HepG2 (cell line): Measurements from ENCODE around the gene NAIF1. TPM values are rescaled to one million over a fixed set of nuclear protein-coding genes. Genes with fewer than 3 reads are reported as not detected.
A peak's percentile ranks its signal among the peaks of the same experiment; 100 is the strongest.

Experiments used
- ATF2 ChIP-seq: sonication (generic); formaldehyde crosslinking; IDR thresholded peaks from 2 replicates; pipeline ENCODE4 v1.4.0; 2020; ENCODE audit warnings: missing genetic modification reagents
- ELF4 ChIP-seq: sonication (generic); formaldehyde crosslinking; IDR thresholded peaks from 2 replicates; pipeline ENCODE4 v1.5.0; 2020; ENCODE audit warnings: missing genetic modification reagents, mild to moderate bottlenecking, moderate library complexity, borderline replicate concordance
- FOXA3 ChIP-seq: IDR thresholded peaks from 2 replicates; pipeline ENCODE4 v1.6.1; 2016; ENCODE audit warnings: missing genetic modification reagents, missing compliant biosample characterization
- FUBP1 ChIP-seq: sonication (generic); formaldehyde crosslinking; IDR thresholded peaks from 2 replicates; pipeline ENCODE4 v1.5.1; 2020; ENCODE audit warnings: missing genetic modification reagents, mild to moderate bottlenecking, borderline replicate concordance
- KMT2B ChIP-seq: IDR thresholded peaks from 2 replicates; pipeline ENCODE4 v1.6.1; 2016; ENCODE audit warnings: missing genetic modification reagents, missing compliant biosample characterization
- NKX3-1 ChIP-seq: sonication (generic); formaldehyde crosslinking; IDR thresholded peaks from 2 replicates; pipeline ENCODE4 v1.5.0; 2020; ENCODE audit warnings: missing genetic modification reagents
- NONO ChIP-seq, 2 experiments: fragments of 450-650 bp in 1 of 2; sonication (generic) in 1 of 2; formaldehyde crosslinking in 1 of 2; IDR thresholded peaks in 1 of 2; conservative IDR thresholded peaks in 1 of 2; 2 replicates each; pipeline versions ENCODE4 v1.6.1 to v1.8.0; 2017 to 2022; ENCODE audit warnings: mild to moderate bottlenecking in 1 of 2, missing genetic modification reagents in 1 of 2, moderate library complexity in 1 of 2
- RFX1 ChIP-seq: fragments of 450-650 bp; IDR thresholded peaks from 2 replicates; pipeline ENCODE4 v1.6.1; 2017
- TCF12 ChIP-seq, 2 experiments: fragments of 450-650 bp in 1 of 2; sonication (generic) in 1 of 2; formaldehyde crosslinking in 1 of 2; IDR thresholded peaks; 2 replicates each; pipeline versions ENCODE4 v1.6.1 to v1.8.0; 2017 to 2022; ENCODE audit warnings: antibody characterized with exemption in 1 of 2, mild to moderate bottlenecking in 1 of 2, missing genetic modification reagents in 1 of 2, moderate library complexity in 1 of 2
- TFAP4 ChIP-seq: sonication (generic); IDR thresholded peaks from 2 replicates; pipeline ENCODE4 v1.6.1; 2016; ENCODE audit warnings: low read depth, borderline replicate concordance
- THAP11 ChIP-seq: IDR thresholded peaks from 2 replicates; pipeline ENCODE4 v1.6.1; 2016; ENCODE audit warnings: missing biosample characterization, missing genetic modification reagents
- ZBTB14 ChIP-seq: sonication (generic); formaldehyde crosslinking; IDR thresholded peaks from 2 replicates; pipeline ENCODE4 v1.4.0; 2020; ENCODE audit warnings: missing genetic modification reagents
- ZMAT5 ChIP-seq: sonication (generic); formaldehyde crosslinking; IDR thresholded peaks from 2 replicates; pipeline ENCODE4 v1.5.0; 2020; ENCODE audit warnings: mild to moderate bottlenecking, low read depth, missing genetic modification reagents, borderline replicate concordance
- ZNF121 ChIP-seq: sonication (generic); formaldehyde crosslinking; IDR thresholded peaks from 2 replicates; pipeline ENCODE4 v1.5.0; 2020; ENCODE audit warnings: mild to moderate bottlenecking, missing genetic modification reagents
- ZNF20 ChIP-seq: sonication (generic); formaldehyde crosslinking; IDR thresholded peaks from 2 replicates; pipeline ENCODE4 v1.4.0; 2020; ENCODE audit warnings: mild to moderate bottlenecking, moderate library complexity, missing genetic modification reagents
- ZNF362 ChIP-seq: sonication (generic); formaldehyde crosslinking; IDR thresholded peaks from 2 replicates; pipeline ENCODE4 v1.4.0; 2020; ENCODE audit warnings: missing genetic modification reagents, mild to moderate bottlenecking, borderline replicate concordance
- ZNF597 ChIP-seq: sonication (generic); formaldehyde crosslinking; IDR thresholded peaks from 2 replicates; pipeline ENCODE4 v1.5.0; 2020; ENCODE audit warnings: missing genetic modification reagents
- ZNF777 ChIP-seq: sonication (generic); formaldehyde crosslinking; IDR thresholded peaks from 2 replicates; pipeline ENCODE4 v1.4.0; 2020; ENCODE audit warnings: missing genetic modification reagents
- ZNF879 ChIP-seq: sonication (generic); formaldehyde crosslinking; IDR thresholded peaks from 2 replicates; pipeline ENCODE4 v1.8.1; 2023; ENCODE audit warnings: missing genetic modification reagents
- ZSCAN12 ChIP-seq: sonication (generic); formaldehyde crosslinking; IDR thresholded peaks from 2 replicates; pipeline ENCODE4 v1.9.0; 2021; ENCODE audit warnings: mild to moderate bottlenecking, missing genetic modification reagents
- polyA plus RNA-seq, 8 experiments: library from polyadenylated mRNA; depleted of rRNA in 3 of 8; stranded (reverse) in 7 of 8; unstranded in 1 of 8; fragments of >200 nt; fragmentation: Illumina TruSeq in 4 of 8; extraction: Trizol in 4 of 8; gene quantifications; 2 replicates each; pipeline versions ENCODE4 v1.2.1 to v1.2.3, GENCODE V29; 2011 to 2016; ENCODE audit warnings: low read depth in 4 of 8, missing spikeins in 1 of 8, mixed read lengths in 1 of 8; ENCODE audit not compliant: insufficient read depth in 1 of 8
- total RNA-seq, 5 experiments: library from RNA; depleted of rRNA; stranded (reverse); fragments of >200 nt; fragmentation: Illumina TruSeq; extraction: Trizol; gene quantifications; 2 replicates each; pipeline ENCODE4 v1.2.3, GENCODE V29; 2016; ENCODE audit warnings: low read depth in 1 of 5

Gene NAIF1
- total and polyA plus RNA-seq, 2 of the 13 experiments (the other 11 are each of a cell fraction or from before 2014, with no cell fraction given) = 6.0 to 6.9 TPM

- TF ChIP-seq TFAP4 (peak; percentile 87), ZNF121 (CRISPR knock-in tag) (0 out of 2 replicates have a peak, but pooled peaks have one; percentile 12), TCF12 (IDR thresholded peaks at IDR 0.05) (no peak), TCF12 (CRISPR knock-in tag; IDR thresholded peaks at IDR 0.05) (peak; percentile 78; the same call in 1 of the 2 replicates), FUBP1 (no peak), FOXA3 (CRISPR knock-in tag) (peak; percentile 69), ZNF20 (CRISPR knock-in tag) (no peak), ATF2 (CRISPR knock-in tag) (peak; percentile 83), ZNF597 (CRISPR knock-in tag) (no peak), KMT2B (CRISPR knock-in tag) (no peak), ZSCAN12 (CRISPR knock-in tag) (no peak), NONO (IDR thresholded peaks at IDR 0.05) (no peak), NONO (CRISPR knock-in tag; conservative IDR thresholded peaks at IDR 0.05) (peak; percentile 42; the same call in 1 of the 2 replicates), ZBTB14 (no peak), THAP11 (CRISPR knock-in tag) (no peak; the same call in 1 of the 2 replicates), NKX3-1 (CRISPR knock-in tag) (no peak), ELF4 (CRISPR knock-in tag) (no peak), RFX1 (no peak), ZNF879 (CRISPR knock-in tag) (no peak), ZNF777 (CRISPR knock-in tag) (no peak), ZNF362 (peak; percentile 62), ZMAT5 (CRISPR knock-in tag) (no peak)
Observed at GRCh38 chr9:128104171-128104618, 37.1 kb upstream of the NAIF1 start (continued).
